ENCODE measurements around the gene TOX3.

Gene TOX3

DNA sequence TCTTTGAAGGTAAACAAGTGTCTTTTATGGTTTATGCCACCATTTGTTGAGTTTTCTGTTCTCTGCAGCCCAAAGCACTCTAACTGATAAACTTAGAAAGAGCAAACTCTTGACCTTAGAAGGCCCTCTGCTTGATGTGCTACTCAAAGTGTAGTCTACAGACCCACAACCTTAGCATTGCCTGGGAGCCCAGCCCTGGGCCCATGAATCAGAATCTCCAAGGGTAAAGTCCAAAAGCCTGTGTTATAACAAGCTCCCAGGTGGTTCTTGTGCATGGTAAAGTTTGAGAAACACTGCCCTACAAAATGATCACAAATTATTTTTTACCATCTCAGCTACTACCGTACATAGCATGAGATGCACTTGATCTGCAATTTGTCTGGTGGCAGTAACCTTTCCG, 6.0 kb downstream of the TOX3 start:
- no peak for DNase-seq (ENCODE audit: low spot score)
- in situ Hi-C loops (cut with MboI; ENCODE audit: low pct_unique_long_range_greater_than_20kb, low sequenced_read_pairs, unreplicated experiment), result no loop called here
- TF ChIP-seq, protein P1, sequence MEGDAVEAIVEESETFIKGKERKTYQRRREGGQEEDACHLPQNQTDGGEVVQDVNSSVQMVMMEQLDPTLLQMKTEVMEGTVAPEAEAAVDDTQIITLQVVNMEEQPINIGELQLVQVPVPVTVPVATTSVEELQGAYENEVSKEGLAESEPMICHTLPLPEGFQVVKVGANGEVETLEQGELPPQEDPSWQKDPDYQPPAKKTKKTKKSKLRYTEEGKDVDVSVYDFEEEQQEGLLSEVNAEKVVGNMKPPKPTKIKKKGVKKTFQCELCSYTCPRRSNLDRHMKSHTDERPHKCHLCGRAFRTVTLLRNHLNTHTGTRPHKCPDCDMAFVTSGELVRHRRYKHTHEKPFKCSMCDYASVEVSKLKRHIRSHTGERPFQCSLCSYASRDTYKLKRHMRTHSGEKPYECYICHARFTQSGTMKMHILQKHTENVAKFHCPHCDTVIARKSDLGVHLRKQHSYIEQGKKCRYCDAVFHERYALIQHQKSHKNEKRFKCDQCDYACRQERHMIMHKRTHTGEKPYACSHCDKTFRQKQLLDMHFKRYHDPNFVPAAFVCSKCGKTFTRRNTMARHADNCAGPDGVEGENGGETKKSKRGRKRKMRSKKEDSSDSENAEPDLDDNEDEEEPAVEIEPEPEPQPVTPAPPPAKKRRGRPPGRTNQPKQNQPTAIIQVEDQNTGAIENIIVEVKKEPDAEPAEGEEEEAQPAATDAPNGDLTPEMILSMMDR (IDR thresholded peaks at IDR 0.05; ENCODE audit: extremely low read depth, insufficient read depth, missing control alignments), result no peak

DNA sequence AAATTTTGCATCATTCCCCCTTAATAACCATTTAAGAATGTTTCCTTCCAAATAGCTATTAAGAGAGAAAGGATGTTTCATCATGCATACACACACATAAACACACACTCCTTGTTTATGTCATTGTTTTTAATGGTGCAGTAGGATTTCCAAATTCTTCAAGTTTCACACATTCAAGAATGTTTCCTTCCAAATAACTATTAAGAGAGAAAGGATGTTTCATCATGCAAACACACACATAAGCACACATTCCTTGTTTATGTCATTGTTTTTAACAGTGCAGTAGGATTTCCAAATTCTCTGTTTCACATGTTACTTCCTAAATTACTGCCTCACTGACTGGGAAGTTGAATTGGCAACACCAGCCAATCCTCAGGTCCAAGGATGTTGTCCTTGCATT, 7.8 kb downstream of the TOX3 start:
- DNase-seq (ENCODE audit: low spot score), result no peak
- TF ChIP-seq, protein P1 (IDR thresholded peaks at IDR 0.05; ENCODE audit: extremely low read depth, insufficient read depth, missing control alignments), result no peak
- in situ Hi-C loops (cut with MboI; ENCODE audit: low pct_unique_long_range_greater_than_20kb, low sequenced_read_pairs, unreplicated experiment), result no loop called here

GRCh38 chr16:52538511-52538910, 8.4 kb downstream of the TOX3 start:
- DNase-seq (ENCODE audit: low spot score), result no peak
- TF ChIP-seq, protein P1 (IDR thresholded peaks at IDR 0.05; ENCODE audit: extremely low read depth, insufficient read depth, missing control alignments), result no peak
- in situ Hi-C loops (cut with MboI; ENCODE audit: low pct_unique_long_range_greater_than_20kb, low sequenced_read_pairs, unreplicated experiment), result no loop called here

DNA sequence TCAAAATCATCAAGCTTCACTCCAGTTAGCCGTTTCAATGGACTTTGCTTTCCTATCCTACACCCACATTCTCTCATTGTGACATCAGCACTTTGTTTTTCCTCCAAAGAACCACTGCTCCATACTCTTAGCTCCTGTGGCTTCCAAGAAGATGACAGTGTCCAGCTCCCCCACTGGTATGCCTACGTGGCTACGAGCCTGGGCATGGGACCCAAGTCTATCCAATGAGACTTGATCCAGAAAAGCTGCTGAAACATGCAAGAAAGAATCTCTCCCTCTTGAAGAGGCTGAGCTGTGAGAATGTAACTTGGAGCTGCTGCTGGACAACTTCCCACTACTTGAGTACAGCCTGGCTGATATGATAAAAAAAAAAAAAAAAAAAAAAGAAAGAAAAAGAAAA, 9.4 kb downstream of the TOX3 start:
- DNase-seq (ENCODE audit: low spot score), result no peak
- TF ChIP-seq, protein P1 (IDR thresholded peaks at IDR 0.05; ENCODE audit: extremely low read depth, insufficient read depth, missing control alignments), result no peak
- in situ Hi-C loops (cut with MboI; ENCODE audit: low pct_unique_long_range_greater_than_20kb, low sequenced_read_pairs, unreplicated experiment), result no loop called here

- TF ChIP-seq, protein P1 (IDR thresholded peaks at IDR 0.05; ENCODE audit: extremely low read depth, insufficient read depth, missing control alignments), result no peak
- DNase-seq (ENCODE audit: low spot score), result no peak
- in situ Hi-C loops (cut with MboI; ENCODE audit: low pct_unique_long_range_greater_than_20kb, low sequenced_read_pairs, unreplicated experiment), result no loop called here
Observed at GRCh38 chr16:52535076-52535475, 11.9 kb downstream of the TOX3 start.

DNA sequence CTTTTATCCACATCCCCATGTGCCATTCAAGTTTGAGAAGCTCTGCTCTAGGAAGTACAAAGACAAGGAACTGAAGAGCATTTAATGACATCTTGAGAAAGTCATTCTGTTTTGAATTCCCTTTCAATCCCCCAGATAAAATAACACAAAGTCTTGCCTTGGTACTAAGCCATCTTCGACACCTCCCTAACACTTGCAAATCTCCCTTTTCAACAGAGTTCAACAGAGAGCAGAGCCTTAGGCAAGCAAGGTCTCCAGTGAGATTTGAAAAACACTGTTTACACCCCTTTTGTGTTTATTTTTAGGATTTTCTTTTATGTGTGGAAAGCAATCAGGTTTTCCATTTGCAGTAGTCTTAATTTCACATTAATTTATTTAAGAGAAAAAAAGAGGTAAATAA, 13.6 kb downstream of the TOX3 start:
- TF ChIP-seq, protein P1 (IDR thresholded peaks at IDR 0.05; ENCODE audit: extremely low read depth, insufficient read depth, missing control alignments), result no peak

DNA sequence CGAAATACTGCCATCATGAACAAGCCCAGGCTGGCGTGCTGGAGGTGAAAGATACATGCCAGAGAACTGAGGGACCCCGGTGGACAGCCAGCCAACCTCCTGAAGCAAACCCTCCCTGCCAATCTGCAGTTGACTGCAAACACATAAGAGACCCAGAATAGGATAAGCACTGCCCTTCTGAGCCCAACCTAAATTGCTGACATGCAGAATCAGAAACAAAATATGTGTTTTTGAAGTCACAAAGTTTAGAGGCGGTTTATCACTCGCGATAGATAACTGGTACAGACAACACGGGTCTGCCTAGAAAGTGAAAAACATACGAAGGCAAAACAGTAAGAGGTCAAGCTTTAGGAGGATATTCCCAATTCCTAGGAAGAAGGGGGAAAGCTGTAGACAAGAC, 14.6 kb downstream of the TOX3 start:
- TF ChIP-seq, protein P1 (IDR thresholded peaks at IDR 0.05; ENCODE audit: extremely low read depth, insufficient read depth, missing control alignments), result no peak
- in situ Hi-C loops (cut with MboI; ENCODE audit: low pct_unique_long_range_greater_than_20kb, low sequenced_read_pairs, unreplicated experiment), result no loop called here
- DNase-seq (ENCODE audit: low spot score), result no peak

More for the DNA sequence above, 13.6 kb downstream of the TOX3 start:
- in situ Hi-C loops (cut with MboI; ENCODE audit: low pct_unique_long_range_greater_than_20kb, low sequenced_read_pairs, unreplicated experiment), result no loop called here
- DNase-seq (ENCODE audit: low spot score), result no peak

Data from GM13977 (cell line).